NCI-H1417 (cell line): ENCODE results near the gene SELENOM.
"Not testable (repeated sequence)": the region's sequence is repeated elsewhere in the genome, so short reads cannot be mapped to it uniquely, and the experiment has no call there.

Experiments
- DNase-seq, 3 experiments: peaks; one replicate each; lab custom pipeline; 2025; lab: John Stamatoyannopoulos, UW

SELENOM gene

DNA sequence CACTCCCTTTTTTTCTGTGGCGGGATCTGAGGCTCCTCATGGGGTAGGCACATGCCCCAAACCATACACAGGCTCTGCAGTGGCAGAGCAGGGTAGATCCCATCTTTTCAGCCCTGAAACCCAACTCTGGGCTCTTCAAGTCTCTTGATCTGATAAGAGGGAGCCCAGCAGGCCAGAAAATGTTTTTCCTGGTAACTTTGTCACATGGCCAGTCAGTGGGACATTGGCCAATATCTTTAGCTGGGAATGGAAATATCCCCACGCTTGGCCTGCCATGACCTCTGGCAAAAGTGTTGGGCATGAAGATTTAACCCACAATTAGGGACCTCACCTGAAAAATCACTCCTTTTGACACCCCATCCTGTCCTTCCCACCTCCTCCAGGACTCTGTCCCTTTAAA is 23.5 kb upstream of the SELENOM start:
- DNase-seq: no peak

GRCh38 chr22:31128156-31128555 is 20.8 kb upstream of the SELENOM start:
- no peak for DNase-seq

GRCh38 chr22:31127181-31127772 is 19.9 kb upstream of the SELENOM start:
- no peak for DNase-seq

DNA sequence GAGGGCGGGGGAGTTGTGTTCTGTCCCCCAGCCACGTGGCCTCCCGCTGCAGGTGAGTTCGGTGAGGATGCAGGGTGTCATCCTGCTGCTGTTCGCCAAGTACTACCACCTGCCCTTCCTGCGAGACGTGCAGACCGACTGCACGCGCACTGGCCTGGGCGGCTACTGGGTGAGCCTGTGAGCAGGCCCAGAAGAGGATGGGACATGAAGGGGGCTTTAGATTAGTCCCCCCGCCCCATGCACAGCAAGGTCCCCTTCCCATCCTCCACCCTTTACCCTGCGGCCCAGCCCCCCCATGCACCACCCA is 19.5 kb upstream of the SELENOM start:
- DNase-seq: no peak

DNA sequence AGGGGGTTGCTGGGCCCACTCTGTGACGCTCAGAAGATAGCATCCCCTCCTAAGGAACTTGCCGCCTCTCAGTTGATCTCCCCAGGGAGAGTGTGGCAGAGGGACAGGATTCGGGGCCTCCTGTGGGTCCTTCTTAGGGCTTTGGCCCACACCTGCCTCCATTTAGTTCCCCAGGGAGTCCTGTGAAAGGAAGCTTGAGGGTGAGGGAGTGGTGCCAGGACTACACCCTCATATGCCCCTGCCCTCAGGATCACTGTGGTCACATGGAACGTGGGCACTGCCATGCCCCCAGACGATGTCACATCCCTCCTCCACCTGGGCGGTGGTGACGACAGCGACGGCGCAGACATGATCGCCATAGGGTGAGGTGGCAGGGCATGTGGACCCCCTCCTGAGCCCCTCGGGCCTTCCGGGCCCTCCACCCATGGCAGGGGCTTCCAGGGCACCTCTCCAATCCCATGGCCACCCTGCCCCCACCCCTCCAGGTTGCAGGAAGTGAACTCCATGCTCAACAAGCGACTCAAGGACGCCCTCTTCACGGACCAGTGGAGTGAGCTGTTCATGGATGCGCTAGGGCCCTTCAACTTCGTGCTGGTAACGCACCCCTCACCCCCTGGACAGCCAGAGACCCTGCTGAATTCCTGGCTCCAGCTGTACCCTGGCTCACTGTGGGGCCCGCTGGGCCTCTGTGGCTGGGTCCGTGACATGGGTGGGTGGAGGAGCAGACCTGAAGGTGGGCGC is 18.9 kb upstream of the SELENOM start:
- no peak for DNase-seq

- DNase-seq: no peak
These were observed 18.3 kb upstream of the SELENOM start for GRCh38 chr22:31125521-31126117.

DNA sequence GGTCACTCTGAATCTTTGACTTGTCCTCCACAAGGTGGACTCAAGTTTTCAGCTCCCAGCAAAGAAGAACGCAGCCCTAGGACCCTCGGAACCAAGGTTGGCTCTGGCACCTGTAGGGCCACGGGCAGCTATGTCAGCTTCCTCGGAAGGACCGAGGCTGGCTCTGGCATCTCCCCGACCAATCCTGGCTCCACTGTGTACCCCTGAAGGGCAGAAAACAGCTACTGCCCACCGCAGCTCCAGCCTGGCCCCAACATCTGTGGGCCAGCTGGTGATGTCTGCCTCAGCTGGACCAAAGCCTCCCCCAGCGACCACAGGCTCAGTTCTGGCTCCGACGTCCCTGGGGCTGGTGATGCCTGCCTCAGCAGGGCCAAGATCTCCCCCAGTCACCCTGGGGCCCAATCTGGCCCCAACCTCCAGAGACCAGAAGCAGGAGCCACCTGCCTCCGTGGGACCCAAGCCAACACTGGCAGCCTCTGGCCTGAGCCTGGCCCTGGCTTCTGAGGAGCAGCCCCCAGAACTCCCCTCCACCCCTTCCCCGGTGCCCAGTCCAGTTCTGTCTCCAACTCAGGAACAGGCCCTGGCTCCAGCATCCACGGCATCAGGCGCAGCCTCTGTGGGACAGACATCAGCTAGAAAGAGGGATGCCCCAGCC is 17.6 kb upstream of the SELENOM start:
- no peak for DNase-seq

GRCh38 chr22:31124290-31124689 is 16.9 kb upstream of the SELENOM start:
- DNase-seq: no peak

DNA sequence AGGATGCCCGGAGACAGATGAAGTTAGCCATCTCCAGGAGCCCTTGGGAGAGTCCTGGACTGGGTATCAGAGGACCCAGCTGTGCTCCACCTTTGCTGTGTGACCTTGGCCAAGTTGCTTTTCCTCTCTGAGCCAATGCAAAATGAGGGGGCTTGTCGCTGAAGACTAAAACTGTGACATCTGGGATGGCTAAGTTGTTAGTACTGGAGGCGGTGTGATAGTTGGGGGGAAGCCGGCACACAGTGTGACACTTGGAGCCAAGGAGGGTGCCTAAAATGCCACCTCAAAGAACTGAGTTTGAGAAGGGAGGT is 15.9 kb upstream of the SELENOM start:
- no peak for DNase-seq

DNA sequence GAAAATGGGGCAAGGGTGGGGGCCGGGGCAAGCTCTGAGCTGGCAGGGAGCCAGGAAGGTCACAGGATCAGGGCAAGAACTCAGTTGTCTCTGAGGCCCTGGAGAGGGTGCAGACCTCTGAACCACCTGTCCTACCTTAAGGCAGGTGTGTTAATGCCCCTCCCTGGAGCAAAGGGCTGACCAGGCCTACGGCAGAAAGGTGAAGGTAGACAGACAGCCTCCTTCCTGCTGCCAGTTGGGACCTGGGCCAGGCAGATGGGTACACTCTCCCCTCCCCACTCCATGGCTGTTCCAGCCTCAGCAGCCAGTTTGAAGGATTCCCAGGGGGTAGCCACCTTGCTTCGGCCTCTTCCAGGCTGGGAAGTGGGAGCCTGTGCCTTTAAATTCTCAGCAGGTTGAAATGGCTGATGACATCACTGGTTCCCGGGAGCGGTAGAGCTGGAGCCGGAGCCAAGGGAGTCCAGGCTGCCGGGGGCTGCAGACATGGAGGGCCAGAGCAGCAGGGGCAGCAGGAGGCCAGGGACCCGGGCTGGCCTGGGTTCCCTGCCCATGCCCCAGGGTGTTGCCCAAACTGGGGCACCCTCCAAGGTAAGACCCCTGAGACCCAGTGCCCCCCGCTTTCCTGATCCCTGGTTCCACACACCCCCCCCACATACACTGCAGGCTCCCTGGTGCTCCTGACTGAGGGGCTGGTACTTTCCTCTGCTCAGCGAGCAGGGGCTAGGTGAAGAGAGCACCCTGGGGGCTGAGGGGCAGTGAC is 15.3 kb upstream of the SELENOM start, which contains the start of gene INPP5J:
TSS of gene INPP5J (plus strand) at position 435 of the 760 bp plus-strand sequence. CDS start at position 484, 49 bp downstream.
- peak; percentile 48 to 67 (median 48) for DNase-seq

GRCh38 chr22:31122196-31122531 is 14.8 kb upstream of the SELENOM start:
- no peak for DNase-seq

DNA sequence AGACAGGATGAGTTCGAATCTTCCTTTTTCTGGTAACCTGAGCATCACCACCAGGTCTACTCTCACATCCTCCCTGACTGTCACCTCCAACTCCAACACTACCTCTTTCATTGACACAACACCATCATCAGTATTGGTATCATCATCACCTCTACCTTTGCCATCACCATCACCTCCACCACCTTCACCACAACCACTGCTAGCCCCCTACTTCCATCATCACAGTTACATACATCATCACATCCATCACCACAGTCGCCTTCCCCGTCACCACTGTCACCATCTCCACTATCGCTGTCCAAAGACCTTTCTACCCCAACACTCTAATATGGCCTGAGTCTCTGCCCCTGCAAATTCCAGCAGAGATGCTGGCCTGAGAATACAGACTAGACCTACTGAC is 14.0 kb upstream of the SELENOM start:
- DNase-seq: no peak

GRCh38 chr22:31120642-31121041 is 13.3 kb upstream of the SELENOM start:
- DNase-seq: no peak

DNA sequence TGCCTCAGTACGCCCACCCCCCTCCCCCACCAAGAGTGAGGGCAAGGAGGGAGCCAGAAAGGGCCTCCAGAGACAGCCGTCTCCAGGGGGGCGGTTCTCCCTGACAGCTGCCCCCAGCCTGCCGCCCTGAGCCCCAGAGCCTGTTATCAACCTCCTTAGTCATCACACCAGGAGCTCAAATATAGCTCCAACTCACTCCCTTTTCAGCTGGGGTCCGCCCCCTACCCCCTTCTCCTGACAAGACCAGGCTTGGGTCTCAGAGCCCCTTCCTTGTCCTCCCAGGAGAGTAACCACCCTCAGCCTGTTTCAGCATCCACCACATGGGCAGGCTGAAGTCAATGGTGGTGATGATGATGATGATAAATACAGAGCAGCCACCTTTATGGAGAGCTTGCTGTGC is 12.9 kb upstream of the SELENOM start:
- DNase-seq: no peak

GRCh38 chr22:31119026-31119717 is 11.8 kb upstream of the SELENOM start:
- no peak for DNase-seq

DNA sequence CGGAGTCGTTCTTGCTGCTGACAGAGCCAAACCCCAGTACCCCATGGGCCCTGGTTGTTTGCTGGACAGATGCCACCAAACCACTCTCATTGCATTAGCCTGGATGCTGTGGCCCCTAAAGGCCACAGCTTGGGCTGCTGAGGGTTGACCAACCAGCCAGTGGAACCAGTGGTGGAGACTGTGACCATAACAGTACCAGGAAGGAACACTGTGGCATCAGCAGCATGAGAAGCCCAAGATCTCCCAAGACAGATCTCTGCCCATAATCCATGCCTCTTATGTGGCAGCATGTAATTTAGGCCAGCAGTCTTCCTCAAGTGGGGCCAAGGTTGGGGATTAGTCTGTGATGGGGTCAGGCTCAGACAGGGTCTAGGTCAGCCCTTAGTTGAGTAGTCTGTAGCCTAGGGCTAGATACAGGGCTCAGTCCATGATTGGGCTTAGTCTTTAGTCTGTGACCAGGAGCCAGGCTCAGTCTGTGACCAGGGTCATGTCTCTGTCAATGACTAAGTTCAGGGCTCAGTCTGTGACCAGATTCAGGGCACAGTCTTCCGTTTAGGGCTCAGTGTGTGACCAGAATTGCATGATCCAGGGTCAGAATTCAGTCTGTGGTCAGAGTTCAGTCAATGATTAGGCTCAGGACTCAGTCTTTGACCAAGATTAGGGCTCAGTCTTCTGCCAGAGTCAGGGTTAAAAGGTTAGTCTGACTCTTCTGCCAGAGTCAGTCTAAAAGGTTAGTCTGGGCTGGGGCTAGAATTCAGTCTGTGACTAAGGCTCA is 10.9 kb upstream of the SELENOM start:
- no peak for DNase-seq

GRCh38 chr22:31112547-31113091 is 5.3 kb upstream of the SELENOM start:
- not testable (repeated sequence) for DNase-seq

DNA sequence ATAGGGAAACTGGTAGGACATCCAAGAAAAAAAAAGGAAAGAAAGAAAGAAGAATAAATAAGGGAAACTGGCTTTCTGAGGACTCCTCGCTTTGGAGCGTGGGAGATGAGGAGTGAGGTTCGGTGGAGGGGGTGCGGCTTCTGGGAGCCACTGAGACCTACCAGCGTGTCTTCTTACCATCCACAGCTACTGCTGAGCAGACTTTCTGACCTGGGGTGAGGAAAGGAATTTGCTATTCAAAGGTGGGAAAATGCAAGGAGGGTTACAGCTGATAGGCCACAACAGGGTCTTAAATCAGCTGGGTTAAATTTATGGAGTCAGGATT is 488 bp upstream of the SELENOM start:
- DNase-seq: no peak

DNA sequence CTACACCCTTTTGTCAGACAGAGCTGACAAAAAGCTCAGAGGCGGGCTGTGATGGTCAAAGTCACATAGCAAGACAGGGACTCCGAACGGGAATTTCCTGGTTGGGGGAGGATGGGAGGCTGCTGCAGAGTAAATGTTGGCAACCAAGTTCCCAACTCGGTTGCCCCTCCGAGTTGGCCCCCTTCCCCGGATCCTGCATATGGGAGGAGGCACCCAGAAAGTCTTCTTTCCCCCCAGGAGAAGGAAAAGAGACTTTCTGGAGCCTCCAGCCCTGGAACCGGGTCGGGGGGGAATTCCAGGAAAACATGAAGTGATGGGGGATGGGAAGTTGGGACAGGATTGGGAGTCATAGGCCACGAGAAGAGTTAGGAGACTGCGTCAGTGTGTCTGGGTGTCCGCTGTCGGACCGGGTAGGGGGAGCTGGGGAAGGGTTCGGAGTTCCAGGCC is 614 bp downstream of the SELENOM start:
- no peak for DNase-seq

- DNase-seq: no peak
These were observed 1.3 kb downstream of the SELENOM start for GRCh38 chr22:31106001-31106571.
